ENCODE results near the gene CEP164.

The CEP164 gene

GRCh38 chr11:117462864-117463247 lies 135.2 kb downstream of the CEP164 start:
- no peak for DNase-seq (ENCODE audit: low spot score)

All from CD4-positive, alpha-beta T cell treated with Interleukin-15 for 4 hours (primary cell).